WERI-Rb-1 (cell line): ENCODE data around the gene RAB13.

Experiments used
- DNase-seq: peaks from one replicate; pipeline ENCODE4 v3.0.0-alpha.2; 2020
- H3K27ac ChIP-seq: fragments of 250-450 bp; sonication (Bioruptor Pico); 2 replicates; pipeline ENCODE4 v1.5.1; 2020; ENCODE audit warnings: mild to moderate bottlenecking, moderate library complexity
- H3K27me3 ChIP-seq: fragments of 250-450 bp; sonication (Bioruptor Pico); 2 replicates; pipeline ENCODE4 v1.5.1; 2021; ENCODE audit warnings: mild to moderate bottlenecking, low read depth, moderate library complexity; ENCODE audit not compliant: insufficient read depth, severe bottlenecking
- H3K36me3 ChIP-seq: fragments of 250-450 bp; sonication (Bioruptor Pico); 2 replicates; pipeline ENCODE4 v1.5.1; 2020; ENCODE audit warnings: mild to moderate bottlenecking, moderate library complexity
- H3K4me3 ChIP-seq: 2 replicates; pipeline ENCODE4 v1.5.1; 2011; ENCODE audit warnings: low read depth, mild to moderate bottlenecking, control low read depth, low read length
- H3K9me3 ChIP-seq: fragments of 250-450 bp; sonication (Bioruptor Pico); 2 replicates; pipeline ENCODE4 v1.5.1; 2021; ENCODE audit warnings: mild to moderate bottlenecking, moderate library complexity; ENCODE audit not compliant: severe bottlenecking
- CTCF ChIP-seq: IDR thresholded peaks from 2 replicates; pipeline ENCODE4 v1.5.1; 2011; ENCODE audit warnings: low read depth, mild to moderate bottlenecking, control low read depth, inconsistent platforms, low read length

RAB13 gene

GRCh38 chr1:153960206-153960605 is 25.9 kb downstream of the RAB13 start:
- TF ChIP-seq CTCF: no peak
- Histone ChIP-seq H3K27me3 (no peaks in the 10 kb centered on the region), H3K36me3 (peaks cover 41% of the 10 kb centered on the region), H3K4me3 (no peak overlapping the region), H3K27ac (no peak overlapping the region), H3K9me3 (no peaks in the 10 kb centered on the region)
- no peak for DNase-seq

GRCh38 chr1:153959454-153959853 is 26.7 kb downstream of the RAB13 start:
- DNase-seq: no peak
- no peaks in the 10 kb centered on the region for H3K9me3 ChIP-seq
- H3K27ac ChIP-seq: no peak overlapping the region
- peaks cover 48% of the 10 kb centered on the region for H3K36me3 ChIP-seq
- TF ChIP-seq CTCF: no peak
- H3K4me3 ChIP-seq: no peak overlapping the region
- no peaks in the 10 kb centered on the region for H3K27me3 ChIP-seq

- no peak for DNase-seq
These were observed 27.2 kb downstream of the RAB13 start for GRCh38 chr1:153958961-153959260.

GRCh38 chr1:153958111-153958960 is 27.8 kb downstream of the RAB13 start, which contains the start of gene CRTC2:
CRTC2 (minus strand) TSS chr1:153958612; CDS start chr1:153958497, 115 bp downstream.
- Histone ChIP-seq H3K27me3 (no peaks in the 10 kb centered on the region), H3K36me3 (peaks cover 60% of the 10 kb centered on the region), H3K27ac (peak within 1 kb of the TSS; percentile 77), H3K4me3 (peak within 1 kb of the TSS; percentile 78), H3K9me3 (no peaks in the 10 kb centered on the region)
- peak; percentile 14; the same call in 1 of the 2 replicates for TF ChIP-seq CTCF
- peak; percentile 100 for DNase-seq

More at GRCh38 chr1:153958961-153959260, 27.2 kb downstream of the RAB13 start:
- Histone ChIP-seq H3K9me3 (no peaks in the 10 kb centered on the region), H3K4me3 (no peak overlapping the region), H3K27me3 (no peaks in the 10 kb centered on the region), H3K36me3 (peaks cover 54% of the 10 kb centered on the region), H3K27ac (peak overlapping the region; percentile 6; the same call in 1 of the 2 replicates)
- no peak for TF ChIP-seq CTCF

- no peak for DNase-seq
- H3K36me3 ChIP-seq: peaks cover 66% of the 10 kb centered on the region
- no peaks in the 10 kb centered on the region for H3K27me3 ChIP-seq
- peak overlapping the region; percentile 78 for H3K4me3 ChIP-seq
- peak overlapping the region; percentile 77 for H3K27ac ChIP-seq
- no peak for TF ChIP-seq CTCF
- H3K9me3 ChIP-seq: no peaks in the 10 kb centered on the region
These were observed 28.4 kb downstream of the RAB13 start for GRCh38 chr1:153957744-153958110.
